Gastroesophageal sphincter (tissue), 4 donors: ENCODE data around the gene PDZD8. TPM values are rescaled to one million over a fixed set of nuclear protein-coding genes. Genes with fewer than 3 reads are reported as not detected.

Experiments used
- ATAC-seq: fragments of 150-250 bp; one replicate; pipeline ENCODE4 v1.9.1; 2016; ENCODE audit warnings: mild to moderate bottlenecking, moderate library complexity
- H3K27ac ChIP-seq, 4 donors: fragments of 200-600 bp; sonication (generic) in 3 of 4; 1 replicate in 3 of 4; 2 replicates in 1 of 4; pipeline ENCODE4 v1.5.1; 2016 to 2019
- H3K27me3 ChIP-seq: fragments of 200-600 bp; sonication (generic); one replicate; pipeline ENCODE4 v1.5.1; 2019
- H3K36me3 ChIP-seq, 2 donors: fragments of 200-600 bp; sonication (generic); one replicate each; pipeline ENCODE4 v1.5.1; 2019; ENCODE audit warnings: control low read depth in 1 of 2
- H3K4me1 ChIP-seq, 3 donors: fragments of 200-600 bp; sonication (generic); 1 replicate in 2 of 3; 2 replicates in 1 of 3; pipeline ENCODE4 v1.5.1; 2016 to 2019; ENCODE audit warnings: control low read depth in 2 of 3
- H3K4me3 ChIP-seq, 2 donors: fragments of 200-600 bp; sonication (generic); one replicate each; pipeline ENCODE4 v1.5.1; 2019; ENCODE audit warnings: mild to moderate bottlenecking in 1 of 2, moderate library complexity in 1 of 2
- H3K9me3 ChIP-seq, 3 donors: fragments of 200-600 bp; sonication (generic); one replicate each; pipeline ENCODE4 v1.5.1; 2017 to 2019; ENCODE audit warnings: control low read depth in 2 of 3
- CTCF ChIP-seq, 4 experiments: fragments of 200-600 bp in 2 of 4; fragments of 450-650 bp in 2 of 4; sonication (generic) in 1 of 4; IDR thresholded peaks; one replicate each; pipeline ENCODE4 v1.5.1; 2017 to 2019; ENCODE audit warnings: antibody characterized with exemption in 4 of 4, mild to moderate bottlenecking in 2 of 4, moderate library complexity in 2 of 4
- EP300 ChIP-seq: sonication (generic); formaldehyde crosslinking; IDR thresholded peaks from one replicate; pipeline ENCODE4 v1.6.1; 2017; ENCODE audit warnings: antibody characterized with exemption, mild to moderate bottlenecking
- POLR2A ChIP-seq, 2 donors: fragments of 450-650 bp; IDR thresholded peaks; one replicate each; pipeline ENCODE4 v1.6.1; 2017; ENCODE audit warnings: antibody characterized with exemption in 2 of 2, mild to moderate bottlenecking in 2 of 2, moderate library complexity in 1 of 2
- POLR2AphosphoS5 ChIP-seq: sonication (generic); formaldehyde crosslinking; IDR thresholded peaks from one replicate; pipeline ENCODE4 v1.6.1; 2017; ENCODE audit warnings: antibody characterized with exemption
- WGBS, 2 donors: methylation state at CpG; one replicate each; pipeline ENCODE4 v1.1.5; 2018; ENCODE audit warnings: low coverage in 1 of 2; 5-methylcytosine and 5-hydroxymethylcytosine counted together
- total RNA-seq, 4 donors: library from RNA; depleted of rRNA; stranded (reverse); fragments of >200 nt; gene quantifications; one replicate each; pipeline ENCODE4 v1.1.0, GENCODE V29; 2016

The PDZD8 gene
- 10 to 100 TPM; 32.8 to 49.2 (median 37.3) TPM for total RNA-seq

GRCh38 chr10:117375360-117376178, at the start of gene PDZD8:
PDZD8 (minus strand) TSS chr10:117375440; CDS start chr10:117375227, 213 bp downstream.
- peak; percentile 91 to 97 for TF ChIP-seq POLR2A (IDR thresholded peaks at IDR 0.05)
- peak; percentile 75 for TF ChIP-seq POLR2AphosphoS5
- TF ChIP-seq EP300, result no peak
- H3K4me3 ChIP-seq, result peak within 1 kb of the TSS; percentile 86 to 94
- peaks cover 0 to 44% (median 13%) of the 10 kb centered on the region in 3 donors for H3K4me1 ChIP-seq
- ATAC-seq, result peak; percentile 97
- H3K9me3 ChIP-seq, result no peaks in the 10 kb centered on the region
- H3K27ac ChIP-seq, result peak within 1 kb of the TSS; percentile 91 to 99 (median 95)
- H3K27me3 ChIP-seq, result peaks cover 22% of the 10 kb centered on the region
- 0% methylated on average over 13 of the region's 103 CpGs; no CpG with 5 or more reads in 1 of the 2 donors for whole genome bisulfite sequencing, 2 donors
- no peaks in the 10 kb centered on the region for H3K36me3 ChIP-seq

- no peak overlapping the region for H3K4me3 ChIP-seq
- H3K27ac ChIP-seq, result no peak overlapping the region
- TF ChIP-seq POLR2AphosphoS5 (no peak), POLR2A (IDR thresholded peaks at IDR 0.05) (no peak)
- no peaks in the 10 kb centered on the region for H3K4me1 ChIP-seq
- no peaks in the 10 kb centered on the region for H3K36me3 ChIP-seq
- H3K27me3 ChIP-seq, result peaks cover 18% of the 10 kb centered on the region
- H3K9me3 ChIP-seq, result peaks cover 0 to 9% (median 0%) of the 10 kb centered on the region in 3 donors
- WGBS, 2 donors, result 67 to 91% methylated on average over 1 to 5 of the region's 6 CpGs
- ATAC-seq, result no peak
Measured at GRCh38 chr10:117424171-117424570, 48.9 kb upstream of the PDZD8 start.

- no peaks in the 10 kb centered on the region for H3K36me3 ChIP-seq
- H3K4me1 ChIP-seq, result no peaks in the 10 kb centered on the region
- TF ChIP-seq POLR2AphosphoS5 (no peak), EP300 (no peak), CTCF (IDR thresholded peaks at IDR 0.05) (no peak), POLR2A (IDR thresholded peaks at IDR 0.05) (no peak)
- WGBS, 2 donors, result 53 to 64% methylated on average over 2 to 4 of the region's 5 CpGs
- peaks cover 0 to 9% (median 0%) of the 10 kb centered on the region in 3 donors for H3K9me3 ChIP-seq
- no peak overlapping the region for H3K4me3 ChIP-seq
- no peak overlapping the region for H3K27ac ChIP-seq
- H3K27me3 ChIP-seq, result peaks cover 15% of the 10 kb centered on the region
- ATAC-seq, result no peak
Measured at GRCh38 chr10:117421985-117422384, 46.7 kb upstream of the PDZD8 start.

- TF ChIP-seq POLR2AphosphoS5, result no peak
- TF ChIP-seq EP300, result no peak
- no peak for TF ChIP-seq POLR2A (IDR thresholded peaks at IDR 0.05)
- TF ChIP-seq CTCF (IDR thresholded peaks at IDR 0.05), result no peak
- 88% methylated on average over 4 of the region's 5 CpGs; no CpG with 5 or more reads in 1 of the 2 donors for WGBS, 2 donors
Measured at GRCh38 chr10:117420768-117421167, 45.5 kb upstream of the PDZD8 start.

GRCh38 chr10:117419921-117420320, 44.7 kb upstream of the PDZD8 start:
- TF ChIP-seq POLR2A (IDR thresholded peaks at IDR 0.05) (no peak), EP300 (no peak), CTCF (IDR thresholded peaks at IDR 0.05) (no peak), POLR2AphosphoS5 (no peak)
- peaks cover 0 to 9% (median 0%) of the 10 kb centered on the region in 3 donors for H3K9me3 ChIP-seq
- 82 to 100% methylated on average over 3 of the region's 5 CpGs for WGBS, 2 donors
- H3K4me3 ChIP-seq, result no peak overlapping the region
- no peak overlapping the region for H3K27ac ChIP-seq
- ATAC-seq, result no peak
- no peaks in the 10 kb centered on the region for H3K36me3 ChIP-seq
- H3K27me3 ChIP-seq, result peaks cover 15% of the 10 kb centered on the region
- no peaks in the 10 kb centered on the region for H3K4me1 ChIP-seq

More at GRCh38 chr10:117420768-117421167, 45.5 kb upstream of the PDZD8 start:
- Histone ChIP-seq H3K4me3 (no peak overlapping the region), H3K36me3 (no peaks in the 10 kb centered on the region), H3K4me1 (no peaks in the 10 kb centered on the region), H3K27me3 (peaks cover 15% of the 10 kb centered on the region), H3K27ac (no peak overlapping the region), H3K9me3 (peaks cover 0 to 9% (median 0%) of the 10 kb centered on the region in 3 donors)
- no peak for ATAC-seq
